GM12878 (cell line): Measurements from ENCODE around the gene EHD4. TPM values are rescaled to one million over a fixed set of nuclear protein-coding genes. Genes with fewer than 3 reads are reported as not detected.

Experiments used
- CBFB ChIP-seq: IDR thresholded peaks from 2 replicates; pipeline ENCODE4 v1.6.1; 2016; ENCODE audit warnings: antibody characterized with exemption, low read depth
- CREM ChIP-seq: IDR thresholded peaks from 2 replicates; pipeline ENCODE4 v1.6.1; 2014; ENCODE audit warnings: antibody characterized with exemption, low read depth
- FOS ChIP-seq: IDR thresholded peaks from 3 replicates; pipeline ENCODE4 v1.6.1; 2011; ENCODE audit warnings: borderline replicate concordance; ENCODE audit not compliant: insufficient read length; ENCODE audit errors: extremely low read depth
- HCFC1 ChIP-seq: fragments of 150-350 bp; IDR thresholded peaks from 2 replicates; pipeline ENCODE4 v1.6.1; 2014; ENCODE audit warnings: low read length
- HDAC2 ChIP-seq: fragments of 200-600 bp; sonication (generic); IDR thresholded peaks from 2 replicates; pipeline ENCODE4 v1.6.1; 2017
- IRF3 ChIP-seq: fragments of 450-650 bp; IDR thresholded peaks from 2 replicates; pipeline ENCODE4 v1.6.1; 2014; ENCODE audit warnings: mild to moderate bottlenecking
- JUNB ChIP-seq: IDR thresholded peaks from 2 replicates; pipeline ENCODE4 v1.6.1; 2016; ENCODE audit warnings: antibody characterized with exemption, mild to moderate bottlenecking
- KLF5 ChIP-seq: fragments of 450-650 bp; IDR thresholded peaks from 2 replicates; pipeline ENCODE4 v1.6.1; 2014; ENCODE audit warnings: mild to moderate bottlenecking; ENCODE audit not compliant: partially characterized antibody
- MEF2B ChIP-seq: fragments of 450-650 bp; IDR thresholded peaks from 2 replicates; pipeline ENCODE4 v1.6.1; 2018; ENCODE audit warnings: mild to moderate bottlenecking, moderate library complexity; ENCODE audit not compliant: partially characterized antibody, poor library complexity, severe bottlenecking
- MXI1 ChIP-seq: fragments of 150-350 bp; IDR thresholded peaks from 2 replicates; pipeline ENCODE4 v1.6.1; 2011; ENCODE audit warnings: low read depth, mild to moderate bottlenecking, inconsistent platforms, low read length, improper control_type of control experiment
- MYB ChIP-seq: fragments of 150-350 bp; IDR thresholded peaks from 2 replicates; pipeline ENCODE4 v1.6.1; 2014; ENCODE audit warnings: mild to moderate bottlenecking, low read depth, low read length, borderline replicate concordance
- RB1 ChIP-seq: fragments of 450-650 bp; formaldehyde crosslinking; IDR thresholded peaks from 2 replicates; pipeline ENCODE4 v1.6.1; 2017; ENCODE audit warnings: mild to moderate bottlenecking, borderline replicate concordance
- STAT3 ChIP-seq: IDR thresholded peaks from 2 replicates; pipeline ENCODE4 v1.6.1; 2011; ENCODE audit warnings: low read depth, low read length, improper control_type of control experiment
- SUPT20H ChIP-seq: IDR thresholded peaks from 2 replicates; pipeline ENCODE4 v1.6.1; 2011; ENCODE audit warnings: low read depth, mild to moderate bottlenecking, low read length, moderate library complexity, borderline replicate concordance; ENCODE audit not compliant: control insufficient read depth
- SUZ12 ChIP-seq: fragments of 200-600 bp; sonication (generic); IDR thresholded peaks from one replicate; pipeline ENCODE4 v1.6.1; 2018; ENCODE audit warnings: antibody characterized with exemption, mild to moderate bottlenecking; ENCODE audit not compliant: unreplicated experiment
- TCF12 ChIP-seq: IDR thresholded peaks from 2 replicates; pipeline ENCODE4 v1.6.1; 2011; ENCODE audit warnings: low read depth, mild to moderate bottlenecking, low read length
- ZNF274 ChIP-seq: IDR thresholded peaks from one replicate; pipeline ENCODE4 v1.8.0; 2011; ENCODE audit not compliant: insufficient read length, insufficient read depth
- ZNF687 ChIP-seq: fragments of 450-650 bp; IDR thresholded peaks from 2 replicates; pipeline ENCODE4 v1.6.1; 2017; ENCODE audit warnings: mild to moderate bottlenecking, moderate library complexity
- polyA plus RNA-seq, 11 experiments: library from polyadenylated mRNA; depleted of rRNA in 4 of 11; unstranded in 6 of 11; stranded (reverse) in 5 of 11; fragments of >200 nt; fragmentation: Nextera tagmentation in 4 of 11; fragmentation: Illumina TruSeq in 1 of 11; extraction: Ambion mirVana in 4 of 11; extraction: Trizol in 1 of 11; gene quantifications; 1 replicate in 1 of 11; 2 replicates in 10 of 11; pipeline versions ENCODE4 v1.2.1 to v1.2.3, GENCODE V29; 2011 to 2016; ENCODE audit warnings: inconsistent platforms in 2 of 11, missing spikeins in 2 of 11, low read depth in 1 of 11
- total RNA-seq, 4 experiments: library from RNA; depleted of rRNA in 3 of 4; stranded (reverse); fragments of >200 nt in 3 of 4; fragmentation: Illumina TruSeq in 1 of 4; extraction: Trizol in 1 of 4; gene quantifications; 2 replicates each; pipeline versions ENCODE4 v1.2.1 to v1.2.3, GENCODE V29; 2013 to 2021
- TF ChIP-seq, protein P1 (sequence below): fragments of 450-650 bp; IDR thresholded peaks from 2 replicates; pipeline ENCODE4 v1.6.1; 2017; ENCODE audit warnings: mild to moderate bottlenecking, moderate library complexity

Gene EHD4
- total and polyA plus RNA-seq, 10 of the 15 experiments (the other 5 are each of a cell fraction or from before 2014, with no cell fraction given), result 4.2 to 62.9 (median 44.7) TPM

DNA sequence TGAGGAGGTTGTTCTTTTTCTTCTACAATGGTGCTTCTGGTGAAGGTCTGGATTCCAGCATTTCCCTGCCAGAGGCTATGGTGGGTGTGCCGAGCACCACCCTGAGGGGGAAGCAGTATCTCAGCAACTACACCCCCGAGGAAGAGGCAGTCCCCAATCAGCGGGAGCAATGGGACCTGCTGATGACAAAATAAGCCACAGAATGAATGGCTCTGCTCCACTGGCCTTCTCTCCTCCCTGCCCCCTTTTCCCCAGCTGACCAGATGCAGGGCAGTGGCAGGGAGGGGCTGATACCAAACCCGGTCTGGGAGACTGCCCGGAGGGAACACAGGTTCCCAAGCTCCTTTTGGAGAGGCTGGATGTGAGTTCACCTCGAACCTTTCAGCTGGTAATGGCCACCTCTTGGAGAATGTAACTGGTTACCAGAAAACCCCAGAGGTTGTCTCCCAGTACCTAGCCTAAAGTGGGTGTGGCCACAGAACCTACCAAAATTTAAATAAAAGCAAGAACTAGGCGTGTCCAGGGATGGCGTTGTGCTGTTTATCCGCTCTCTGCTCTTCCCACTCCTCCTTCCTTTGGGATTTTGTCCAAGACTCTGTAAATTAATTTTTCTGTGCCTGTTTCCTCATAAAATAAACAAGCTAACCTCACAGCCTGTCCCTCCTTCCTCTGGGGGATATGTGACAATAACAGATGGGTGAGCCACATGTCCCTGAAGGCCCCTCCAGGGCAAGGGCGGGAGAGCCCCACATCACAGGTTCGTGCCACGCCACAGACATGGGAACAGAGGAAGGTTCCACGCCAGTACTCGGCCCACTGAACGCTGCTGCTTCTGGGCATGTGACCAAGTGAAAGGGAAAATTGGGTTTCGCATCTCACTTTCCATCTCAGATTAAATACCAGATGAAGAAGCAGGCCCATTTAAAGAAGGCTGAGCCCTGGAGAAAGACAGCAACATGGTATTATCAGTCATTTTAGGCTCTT, 43.4 kb downstream of the EHD4 start (continued):
- TF ChIP-seq IRF3 (no peak), HCFC1 (no peak), HDAC2 (no peak), CBFB (no peak), FOS (no peak), STAT3 (no peak), RB1 (no peak; the same call in 1 of the 2 replicates), KLF5 (no peak), ZNF687 (peak; percentile 77), ZNF274 (no peak), MEF2B (peak; percentile 97), SUZ12 (no peak), MYB (no peak), JUNB (0 out of 2 replicates have a peak, but pooled peaks have one; percentile 7), TCF12 (peak; percentile 60; the same call in 1 of the 2 replicates), CREM (peak; percentile 59; the same call in 1 of the 2 replicates), SUPT20H (no peak), MXI1 (peak; percentile 77)
- TF ChIP-seq, protein P1, sequence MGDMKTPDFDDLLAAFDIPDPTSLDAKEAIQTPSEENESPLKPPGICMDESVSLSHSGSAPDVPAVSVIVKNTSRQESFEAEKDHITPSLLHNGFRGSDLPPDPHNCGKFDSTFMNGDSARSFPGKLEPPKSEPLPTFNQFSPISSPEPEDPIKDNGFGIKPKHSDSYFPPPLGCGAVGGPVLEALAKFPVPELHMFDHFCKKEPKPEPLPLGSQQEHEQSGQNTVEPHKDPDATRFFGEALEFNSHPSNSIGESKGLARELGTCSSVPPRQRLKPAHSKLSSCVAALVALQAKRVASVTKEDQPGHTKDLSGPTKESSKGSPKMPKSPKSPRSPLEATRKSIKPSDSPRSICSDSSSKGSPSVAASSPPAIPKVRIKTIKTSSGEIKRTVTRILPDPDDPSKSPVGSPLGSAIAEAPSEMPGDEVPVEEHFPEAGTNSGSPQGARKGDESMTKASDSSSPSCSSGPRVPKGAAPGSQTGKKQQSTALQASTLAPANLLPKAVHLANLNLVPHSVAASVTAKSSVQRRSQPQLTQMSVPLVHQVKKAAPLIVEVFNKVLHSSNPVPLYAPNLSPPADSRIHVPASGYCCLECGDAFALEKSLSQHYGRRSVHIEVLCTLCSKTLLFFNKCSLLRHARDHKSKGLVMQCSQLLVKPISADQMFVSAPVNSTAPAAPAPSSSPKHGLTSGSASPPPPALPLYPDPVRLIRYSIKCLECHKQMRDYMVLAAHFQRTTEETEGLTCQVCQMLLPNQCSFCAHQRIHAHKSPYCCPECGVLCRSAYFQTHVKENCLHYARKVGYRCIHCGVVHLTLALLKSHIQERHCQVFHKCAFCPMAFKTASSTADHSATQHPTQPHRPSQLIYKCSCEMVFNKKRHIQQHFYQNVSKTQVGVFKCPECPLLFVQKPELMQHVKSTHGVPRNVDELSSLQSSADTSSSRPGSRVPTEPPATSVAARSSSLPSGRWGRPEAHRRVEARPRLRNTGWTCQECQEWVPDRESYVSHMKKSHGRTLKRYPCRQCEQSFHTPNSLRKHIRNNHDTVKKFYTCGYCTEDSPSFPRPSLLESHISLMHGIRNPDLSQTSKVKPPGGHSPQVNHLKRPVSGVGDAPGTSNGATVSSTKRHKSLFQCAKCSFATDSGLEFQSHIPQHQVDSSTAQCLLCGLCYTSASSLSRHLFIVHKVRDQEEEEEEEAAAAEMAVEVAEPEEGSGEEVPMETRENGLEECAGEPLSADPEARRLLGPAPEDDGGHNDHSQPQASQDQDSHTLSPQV, result no peak
